Frontal cortex (tissue), 4 donors: ENCODE data around the gene DIABLO. TPM values are rescaled to one million over a fixed set of nuclear protein-coding genes. Genes with fewer than 3 reads are reported as not detected.
"Not testable (repeated sequence)": the region's sequence is repeated elsewhere in the genome, so short reads cannot be mapped to it uniquely, and the experiment has no call there.

Source experiments
- DNase-seq, 2 donors: peaks; one replicate each; pipeline ENCODE4 v3.0.0; 2012; ENCODE audit warnings: low spot score in 2 of 2
- FAIRE-seq: peaks from 2 replicates; lab custom pipeline; 2012; peaks lifted over from hg19 to GRCh38; lab: Jason Lieb, UNC
- total RNA-seq: library from RNA; depleted of rRNA; stranded (reverse); fragments of >200 nt; gene quantifications from one replicate; pipeline ENCODE4 v1.2.3, GENCODE V29; 2014
- donor health status: control.
- donor health status: control.
- donor health status: control.

The DIABLO gene
- total RNA-seq, 1 donor from 2014 or later = 57.5 TPM

DNA sequence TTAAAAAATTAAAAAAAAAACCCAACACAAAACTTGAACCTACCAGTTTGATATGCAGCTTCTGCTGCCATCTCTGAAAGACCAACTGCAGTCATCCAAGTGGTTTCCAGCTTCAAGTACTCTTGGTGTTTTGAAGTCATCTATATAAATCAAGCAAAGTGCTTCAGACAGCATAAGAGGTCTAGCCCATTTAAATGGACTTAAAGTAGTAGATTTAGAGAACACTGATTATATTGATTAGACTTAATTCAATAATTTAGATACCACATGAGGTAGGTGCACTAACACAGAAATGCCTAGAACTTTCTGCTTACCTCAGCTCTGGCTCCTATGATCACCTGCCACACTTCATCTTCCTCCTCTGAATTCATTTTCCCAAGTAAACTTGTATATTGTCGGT lies 9.4 kb downstream of the DIABLO start:
- no peak for FAIRE-seq

DNA sequence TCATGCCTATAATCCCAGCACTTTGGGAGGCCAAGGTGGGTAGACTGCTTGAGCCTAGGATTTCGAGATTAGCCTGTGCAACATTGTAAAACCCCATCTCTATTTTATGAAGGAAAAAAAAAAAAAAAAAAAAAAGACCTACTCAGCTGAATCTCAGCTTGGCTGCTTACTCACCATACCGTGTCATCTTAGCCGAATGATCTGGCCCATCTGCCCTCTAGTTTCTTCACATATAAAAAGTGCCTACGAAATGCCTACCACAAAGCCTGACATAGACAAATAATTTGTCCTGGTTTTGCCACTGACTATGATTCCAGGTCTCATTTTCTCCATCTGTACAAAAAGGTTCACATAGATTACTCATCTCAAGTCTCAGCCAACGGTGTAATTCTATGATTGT lies 10.1 kb downstream of the DIABLO start:
- no peak for DNase-seq
- no peak for FAIRE-seq

More for the DNA sequence above, 9.4 kb downstream of the DIABLO start:
- DNase-seq = no peak

DNA sequence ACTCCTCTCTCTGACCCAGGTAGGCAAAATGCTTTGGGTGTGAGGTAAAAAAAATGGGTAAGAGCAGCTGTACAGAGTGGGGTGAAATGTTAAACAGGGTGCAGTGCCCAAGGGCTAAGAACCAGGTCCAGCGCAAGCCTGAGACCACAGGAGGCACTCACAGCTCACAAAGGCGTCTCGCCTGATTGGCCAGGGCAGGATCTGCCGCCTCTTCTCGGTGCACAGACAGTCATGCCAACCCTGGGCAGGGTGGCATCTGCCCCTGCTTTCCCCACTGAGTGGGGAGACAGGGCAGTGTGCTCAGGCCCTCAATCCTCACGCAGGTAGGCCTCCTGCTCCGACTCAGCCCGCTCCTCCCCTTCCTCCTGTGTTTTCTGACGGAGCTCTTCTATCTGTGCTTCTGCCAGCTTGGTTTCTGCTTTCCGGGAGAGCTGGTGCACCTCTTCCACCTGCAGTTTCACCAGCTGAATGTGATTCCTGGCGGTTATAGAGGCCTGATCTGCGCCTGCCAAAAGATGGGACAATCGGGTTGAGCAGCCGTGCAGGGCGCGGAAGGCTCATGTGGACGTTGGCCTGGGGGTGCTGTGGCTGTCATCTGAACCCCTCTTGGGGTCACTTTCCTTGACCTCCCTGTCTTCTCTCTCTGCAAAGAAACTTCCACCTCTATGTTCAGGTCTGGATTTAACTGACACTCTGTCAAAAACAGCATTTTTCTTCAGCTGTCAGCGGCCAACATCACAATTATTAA lies 17.6 kb downstream of the DIABLO start:
- no peak for DNase-seq
- FAIRE-seq = no peak

DNA sequence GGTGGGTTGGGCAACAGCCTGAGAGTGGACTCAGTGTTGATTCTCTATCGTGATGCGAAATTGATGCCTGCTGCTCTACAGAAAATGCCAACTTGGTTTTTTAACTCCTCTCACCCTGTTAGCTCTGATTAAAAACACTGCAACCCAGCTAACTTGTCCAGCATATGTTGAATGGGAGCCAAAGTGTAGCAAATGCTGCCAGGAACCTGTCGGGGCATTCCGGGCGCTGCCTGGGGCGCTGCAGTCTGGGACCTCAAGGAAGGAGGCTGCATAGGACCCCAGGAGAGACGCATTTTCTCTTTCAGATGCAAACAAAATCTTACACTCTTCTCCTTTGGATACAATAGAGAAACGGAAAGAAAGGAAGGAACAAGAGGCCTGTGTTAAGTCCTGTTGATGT lies 18.5 kb downstream of the DIABLO start:
- DNase-seq = no peak
- FAIRE-seq = no peak

DNA sequence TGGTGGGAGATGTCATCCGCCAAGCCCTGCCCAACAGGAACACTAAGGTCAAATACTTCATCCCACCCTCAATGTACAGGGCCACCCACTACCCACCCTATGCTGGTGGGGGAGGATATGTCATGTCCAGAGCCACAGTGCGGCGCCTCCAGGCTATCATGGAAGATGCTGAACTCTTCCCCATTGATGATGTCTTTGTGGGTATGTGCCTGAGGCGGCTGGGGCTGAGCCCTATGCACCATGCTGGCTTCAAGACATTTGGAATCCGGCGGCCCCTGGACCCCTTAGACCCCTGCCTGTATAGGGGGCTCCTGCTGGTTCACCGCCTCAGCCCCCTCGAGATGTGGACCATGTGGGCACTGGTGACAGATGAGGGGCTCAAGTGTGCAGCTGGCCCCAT lies 18.9 kb downstream of the DIABLO start:
- no peak for DNase-seq
- FAIRE-seq = no peak

DNA sequence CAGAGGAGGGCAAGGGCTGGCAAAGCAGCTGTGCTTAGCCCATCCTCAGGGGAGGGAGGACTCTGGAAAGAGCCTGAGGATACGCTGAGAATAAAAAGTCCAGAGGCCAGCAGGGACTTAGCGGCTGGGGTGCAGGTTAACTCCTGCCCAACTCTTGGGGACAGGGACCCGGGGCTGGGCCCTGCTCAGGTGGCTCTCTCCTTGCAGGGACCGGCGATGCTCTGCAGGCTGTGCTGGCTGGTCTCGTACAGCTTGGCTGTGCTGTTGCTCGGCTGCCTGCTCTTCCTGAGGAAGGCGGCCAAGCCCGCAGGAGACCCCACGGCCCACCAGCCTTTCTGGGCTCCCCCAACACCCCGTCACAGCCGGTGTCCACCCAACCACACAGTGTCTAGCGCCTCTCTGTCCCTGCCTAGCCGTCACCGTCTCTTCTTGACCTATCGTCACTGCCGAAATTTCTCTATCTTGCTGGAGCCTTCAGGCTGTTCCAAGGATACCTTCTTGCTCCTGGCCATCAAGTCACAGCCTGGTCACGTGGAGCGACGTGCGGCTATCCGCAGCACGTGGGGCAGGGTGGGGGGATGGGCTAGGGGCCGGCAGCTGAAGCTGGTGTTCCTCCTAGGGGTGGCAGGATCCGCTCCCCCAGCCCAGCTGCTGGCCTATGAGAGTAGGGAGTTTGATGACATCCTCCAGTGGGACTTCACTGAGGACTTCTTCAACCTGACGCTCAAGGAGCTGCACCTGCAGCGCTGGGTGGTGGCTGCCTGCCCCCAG lies 19.6 kb downstream of the DIABLO start:
- FAIRE-seq (no peak), DNase-seq (peak in 1 of 2 donors; percentile 14)

DNA sequence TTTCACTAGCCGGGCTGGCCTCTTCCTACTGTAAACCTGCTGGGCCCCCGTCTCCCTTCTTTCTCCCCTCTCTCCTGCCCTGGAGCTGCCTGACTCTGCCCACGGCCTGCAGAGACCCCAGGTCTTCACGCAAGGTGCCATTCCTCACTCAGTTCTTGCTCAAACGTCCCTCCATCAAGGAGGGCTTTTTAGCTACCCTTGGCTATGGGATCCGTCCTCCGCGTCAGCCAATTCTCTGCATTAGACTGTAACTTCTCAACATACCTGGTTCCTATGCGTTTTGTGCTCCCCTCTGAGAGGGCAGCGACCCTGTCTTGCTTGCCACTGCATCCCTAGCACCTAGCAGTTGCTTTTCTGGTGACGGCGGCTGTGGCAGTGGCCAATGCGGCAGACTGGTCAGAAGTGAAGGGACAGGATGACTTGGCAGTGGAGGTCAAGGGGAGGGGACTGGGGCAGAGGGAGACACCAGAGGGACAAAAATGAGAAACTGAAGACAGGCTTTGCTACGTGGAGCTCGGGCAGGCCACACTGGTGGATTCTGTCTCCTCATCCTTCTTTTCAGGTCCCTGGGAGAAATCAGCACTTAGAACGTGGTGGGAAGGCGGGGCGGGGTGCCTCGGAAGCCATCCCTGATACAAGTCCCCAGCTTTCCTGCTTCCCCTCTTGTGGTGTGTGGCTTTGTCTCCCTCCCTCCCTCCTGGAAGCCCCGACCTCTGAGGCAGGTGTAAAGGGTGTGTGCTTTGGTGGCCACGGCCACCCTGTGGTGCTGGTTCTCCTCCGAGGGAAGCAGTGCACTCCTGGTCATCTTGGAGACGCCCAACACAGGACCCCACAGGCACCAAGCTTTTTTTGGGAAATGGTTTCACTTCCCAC lies 20.6 kb downstream of the DIABLO start:
- DNase-seq (no peak), FAIRE-seq (no peak)

DNA sequence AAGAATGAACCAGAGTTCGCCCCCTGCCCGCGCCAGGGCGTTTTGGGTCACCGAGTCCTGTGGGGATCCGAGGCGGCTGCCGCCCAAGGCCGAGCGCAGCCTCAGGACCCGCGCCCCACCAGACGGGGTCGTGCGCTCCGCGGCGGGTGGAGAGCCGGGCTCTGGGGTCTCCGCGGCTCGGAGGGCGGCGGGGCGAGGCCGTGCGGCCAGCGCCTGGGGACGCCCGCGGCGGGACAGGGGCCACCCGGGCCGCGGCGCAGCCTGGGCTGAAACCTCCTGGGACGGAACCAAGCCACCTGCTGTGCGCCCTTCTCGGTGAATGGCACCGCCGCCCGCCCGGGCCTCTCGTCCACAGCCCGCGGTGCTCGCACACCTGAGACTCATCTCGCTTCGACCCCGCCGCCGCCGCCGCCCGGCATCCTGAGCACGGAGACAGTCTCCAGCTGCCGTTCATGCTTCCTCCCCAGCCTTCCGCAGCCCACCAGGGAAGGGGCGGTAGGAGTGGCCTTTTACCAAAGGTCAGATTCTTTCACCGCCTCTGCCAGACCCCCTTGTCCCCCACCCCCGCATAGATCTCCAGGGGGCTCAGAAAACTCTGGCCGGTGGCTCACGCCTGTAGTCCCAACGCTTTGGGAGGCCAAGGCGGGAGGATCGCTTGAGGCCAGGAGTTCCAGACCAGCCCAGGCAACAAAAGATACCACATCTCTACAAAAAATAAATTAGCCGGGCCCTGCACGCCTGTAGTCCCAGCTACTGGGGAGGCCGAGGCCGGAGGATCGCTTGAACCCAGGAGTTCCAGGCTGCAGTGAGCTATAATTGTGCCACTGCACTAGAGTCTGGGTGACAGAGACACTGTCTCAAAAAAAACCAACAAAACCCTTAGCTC lies 21.4 kb downstream of the DIABLO start:
- FAIRE-seq (no peak), DNase-seq (no peak)

DNA sequence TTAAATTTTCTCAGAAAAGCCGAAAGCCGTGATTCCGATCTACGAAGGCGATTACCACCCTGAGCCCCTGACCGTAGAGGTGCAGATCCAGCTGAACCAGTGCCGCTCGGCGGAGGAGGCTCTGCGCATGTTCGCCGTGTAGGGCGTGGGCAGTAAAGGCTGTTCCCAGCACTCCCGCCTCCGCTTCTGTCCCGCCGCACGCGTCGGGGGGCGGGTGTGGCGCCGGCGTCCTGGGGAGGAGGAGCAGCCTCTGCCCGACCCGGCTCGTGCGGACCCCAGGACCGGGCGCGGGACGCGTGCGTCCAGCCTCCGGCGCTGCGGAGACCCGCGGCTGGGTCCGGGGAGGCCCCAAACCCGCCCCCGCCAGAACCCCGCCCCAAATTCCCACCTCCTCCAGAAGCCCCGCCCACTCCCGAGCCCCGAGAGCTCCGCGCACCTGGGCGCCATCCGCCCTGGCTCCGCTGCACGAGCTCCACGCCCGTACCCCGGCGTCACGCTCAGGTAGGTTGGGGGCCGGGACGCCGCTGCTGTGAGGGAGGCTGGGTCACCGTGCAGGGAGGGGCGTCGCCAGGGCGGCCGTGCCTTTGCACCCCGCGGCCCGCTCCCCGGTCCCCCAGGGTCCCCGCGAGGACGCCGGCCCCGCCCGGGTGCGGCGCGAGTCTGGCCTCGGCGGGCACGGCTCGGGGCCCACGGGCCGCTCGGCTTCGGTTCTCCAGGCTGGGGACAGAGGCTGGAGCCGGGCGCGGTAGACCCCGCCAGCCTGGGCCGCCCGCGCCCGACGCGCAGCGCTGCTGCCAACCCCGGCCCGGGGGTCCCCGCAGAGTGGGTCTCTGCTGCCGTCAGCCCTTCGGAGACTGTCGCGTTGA lies 22.3 kb downstream of the DIABLO start, which contains the start of gene B3GNT4:
Gene B3GNT4, plus strand, starts transcription at position 409 of the 866 bp plus-strand sequence. CDS start 910 bp downstream, outside the sequence.
- DNase-seq = peak; percentile 49 to 62

DNA sequence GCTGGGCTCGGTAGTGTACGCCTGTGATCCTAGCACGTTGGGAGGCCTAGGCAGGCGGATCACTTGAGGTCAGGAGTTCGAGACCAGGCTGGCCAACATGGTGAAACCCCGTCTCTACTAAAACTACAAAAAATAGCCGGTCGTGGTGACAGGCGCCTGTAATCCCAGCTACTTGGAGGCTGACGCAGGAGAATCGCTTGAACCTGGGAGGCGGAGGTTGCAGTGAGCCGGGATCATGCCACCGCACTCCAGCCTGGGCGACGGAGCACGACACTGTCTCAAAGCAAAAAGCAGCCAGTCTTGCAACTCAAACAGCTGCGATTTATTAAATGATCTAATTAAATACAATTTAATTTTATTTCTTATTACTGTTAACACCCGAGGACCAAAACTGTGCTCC lies 23.0 kb downstream of the DIABLO start:
- DNase-seq, FAIRE-seq: not testable (repeated sequence)

More for the DNA sequence above, 22.3 kb downstream of the DIABLO start, which contains the start of gene B3GNT4:
- FAIRE-seq = no peak

DNA sequence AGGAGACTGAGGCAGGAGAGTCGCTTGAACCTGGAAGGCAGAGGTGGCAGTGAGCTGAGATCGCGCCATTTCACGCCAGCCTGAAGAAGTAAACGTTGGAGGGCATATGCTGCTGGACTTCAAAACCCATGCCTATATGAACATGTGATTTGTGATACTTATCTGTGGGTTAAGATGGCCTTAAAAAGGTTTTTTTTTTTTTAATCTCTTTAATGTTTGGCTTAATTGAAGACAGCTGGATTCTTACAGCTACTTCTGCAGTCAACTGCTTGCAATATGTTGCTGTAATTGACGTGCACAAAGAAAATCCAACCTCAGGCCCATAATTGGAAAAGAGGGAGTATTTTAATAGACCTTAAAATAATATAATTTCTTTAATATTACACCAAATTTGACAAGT lies 23.8 kb downstream of the DIABLO start:
- DNase-seq (no peak), FAIRE-seq (no peak)

DNA sequence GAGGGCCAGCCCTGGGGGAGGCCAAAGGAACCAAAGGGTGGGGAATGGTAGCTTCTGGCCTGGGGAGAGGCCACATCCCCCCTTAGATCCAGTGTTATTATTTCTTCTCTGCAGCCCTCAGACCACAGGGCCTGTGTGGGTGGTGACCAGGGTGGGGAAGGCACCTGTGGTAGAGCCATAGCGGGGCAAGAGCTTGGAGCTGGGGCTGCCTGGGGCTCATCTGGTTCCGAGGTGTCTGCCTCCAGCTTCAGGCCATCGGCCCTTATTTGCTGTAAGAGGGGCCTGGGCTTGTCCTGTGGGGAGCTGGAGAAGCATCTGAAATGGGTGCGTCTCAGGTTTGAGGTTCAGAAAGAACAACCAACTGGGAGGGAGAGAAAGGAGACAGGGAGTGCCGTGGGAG lies 24.5 kb downstream of the DIABLO start:
- no peak for FAIRE-seq
- DNase-seq = no peak

DNA sequence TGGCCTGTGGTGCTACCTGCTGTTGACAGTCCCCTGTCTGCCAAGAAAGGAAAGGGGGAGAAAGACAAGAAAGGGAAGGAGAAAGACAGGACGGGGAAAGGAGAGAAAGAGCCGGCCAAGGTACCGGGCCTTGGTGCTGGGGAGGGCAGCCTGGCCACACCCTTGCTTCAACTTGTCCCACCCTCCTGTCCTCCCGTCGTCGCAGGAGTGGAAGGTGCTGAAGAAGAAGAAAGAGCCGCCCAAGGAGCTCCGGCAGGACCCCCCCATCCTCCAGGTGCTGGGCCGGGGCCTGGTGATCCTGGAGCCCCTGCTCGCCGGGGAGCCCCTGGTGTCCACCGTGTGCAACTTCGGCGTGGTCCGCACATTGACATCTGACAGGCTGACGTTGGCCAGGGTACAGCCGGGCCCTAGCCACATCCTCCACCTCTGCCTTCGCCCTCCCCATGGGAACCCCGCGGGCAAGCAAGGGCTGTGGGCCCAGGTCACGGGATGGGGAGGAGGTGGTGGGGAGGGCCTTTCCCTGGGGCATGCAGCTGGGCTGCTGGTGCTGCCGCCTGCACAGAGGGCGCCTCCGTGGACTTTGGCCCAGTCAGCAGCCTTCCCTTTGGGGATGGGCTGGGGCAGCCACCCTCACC lies 25.2 kb downstream of the DIABLO start:
- DNase-seq (no peak), FAIRE-seq (no peak)

DNA sequence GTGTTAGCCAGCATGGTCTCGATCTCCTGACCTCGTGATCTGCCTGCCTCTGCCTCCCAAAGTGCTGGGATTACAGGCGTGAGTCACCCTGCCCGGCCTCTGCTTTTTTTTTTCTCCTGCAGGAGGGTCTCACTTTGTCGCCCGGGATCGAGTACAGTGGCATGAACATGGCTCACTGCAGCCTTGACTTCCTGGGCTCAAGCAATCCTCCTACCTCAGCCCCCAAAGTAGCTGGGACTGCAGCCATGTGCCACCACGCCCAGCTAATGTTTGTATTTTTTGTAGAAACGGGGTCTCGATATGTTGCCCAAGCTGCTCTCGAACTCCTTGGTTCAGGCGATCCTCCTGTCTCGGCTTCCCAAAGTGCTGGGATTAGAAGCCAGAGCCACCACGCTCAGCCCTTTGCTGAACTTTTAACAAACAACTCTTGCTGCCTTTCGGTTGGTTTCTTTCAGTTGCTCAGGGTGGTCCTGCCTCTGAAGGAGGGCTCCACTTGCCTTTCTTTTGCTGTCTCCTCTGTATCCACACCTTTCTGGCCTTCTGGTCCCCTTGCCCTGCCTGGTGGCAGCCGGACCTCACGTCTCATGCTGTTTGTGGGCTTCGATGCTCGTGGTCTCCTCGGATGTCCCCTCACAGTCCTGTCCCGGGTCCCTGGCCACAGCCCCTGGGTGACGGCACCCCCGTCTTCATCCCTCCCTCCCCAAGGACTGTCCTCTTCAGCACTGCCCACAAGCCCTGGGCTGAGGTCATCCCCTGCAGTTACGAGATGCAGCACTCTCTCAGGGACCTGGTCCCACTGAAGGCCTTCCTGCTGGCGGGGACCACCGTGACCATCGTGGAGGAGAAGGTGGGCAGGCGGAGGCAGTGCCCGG lies 26.1 kb downstream of the DIABLO start:
- DNase-seq (no peak), FAIRE-seq (no peak)

DNA sequence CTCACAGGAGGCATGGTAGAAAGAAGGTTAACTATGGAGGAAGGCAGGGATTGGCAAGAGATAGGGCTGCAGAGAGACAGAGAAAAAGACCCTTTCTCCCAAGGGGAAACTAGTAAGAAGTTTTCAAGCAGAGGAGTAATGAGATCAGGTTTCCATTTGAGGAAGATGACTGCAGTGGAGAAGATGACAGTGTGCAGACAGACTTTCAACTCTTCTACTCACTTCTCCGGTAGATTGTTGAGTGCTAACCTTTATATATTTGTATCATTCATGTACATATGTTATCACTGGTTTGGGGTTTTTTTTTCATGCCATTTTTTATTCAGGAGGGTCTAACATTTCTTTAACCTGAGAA lies 28.3 kb downstream of the DIABLO start:
- FAIRE-seq = no peak
- no peak for DNase-seq

DNA sequence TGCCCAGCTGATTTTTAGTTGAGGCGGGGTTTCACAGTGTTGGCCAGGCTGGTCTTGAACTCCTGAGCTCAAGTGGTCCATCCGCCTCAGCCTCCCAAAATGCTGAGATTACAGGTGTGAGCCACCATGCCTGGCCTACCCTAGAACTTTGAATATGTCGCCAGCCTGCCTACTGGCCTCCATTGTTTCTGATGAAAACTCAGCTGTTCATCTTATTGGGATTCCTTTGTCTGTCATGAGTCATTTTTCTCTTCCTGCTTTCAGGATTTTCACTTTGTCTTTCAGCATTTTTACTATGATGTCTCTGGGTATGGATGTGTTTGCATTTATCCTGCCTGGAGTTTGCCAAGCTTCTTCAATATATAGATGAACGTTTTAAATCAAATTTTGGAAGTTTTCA lies 30.4 kb downstream of the DIABLO start:
- FAIRE-seq (no peak), DNase-seq (no peak)

DNA sequence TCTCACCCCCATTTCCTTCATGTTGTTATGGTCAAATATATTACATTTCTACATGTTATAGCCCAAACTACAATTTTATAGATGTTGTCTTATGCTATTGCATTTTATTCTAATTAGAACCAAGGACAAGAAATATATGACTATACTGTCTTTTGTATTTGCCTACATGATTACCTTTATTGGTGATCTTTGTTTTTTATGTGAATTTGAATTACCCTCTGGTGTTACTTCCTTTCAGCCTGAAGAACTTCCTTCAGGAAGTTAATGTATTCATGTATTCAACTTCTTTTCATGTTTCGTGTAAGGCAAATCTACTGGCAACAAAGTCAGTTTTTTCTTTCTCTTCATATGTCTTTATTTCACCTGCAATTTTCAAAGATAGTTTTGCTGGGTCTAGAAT lies 31.0 kb downstream of the DIABLO start:
- no peak for FAIRE-seq

More for the DNA sequence above, 31.0 kb downstream of the DIABLO start:
- DNase-seq = no peak
